NCI-H146 treated with DMSO at 0.1 percent for 48 hours (cell line): Measurements from ENCODE around the gene PREX1.
"Not testable (repeated sequence)": the region's sequence is repeated elsewhere in the genome, so short reads cannot be mapped to it uniquely, and the experiment has no call there.

Source experiments
- DNase-seq: peaks from one replicate; lab custom pipeline; 2025; ENCODE audit not compliant: unreplicated experiment; lab: John Stamatoyannopoulos, UW

PREX1 gene

GRCh38 chr20:48812600-48813445, 15.0 kb downstream of the PREX1 start:
- no peak for DNase-seq

GRCh38 chr20:48812114-48812513, 15.7 kb downstream of the PREX1 start:
- not testable (repeated sequence) for DNase-seq

GRCh38 chr20:48809673-48810072, 18.1 kb downstream of the PREX1 start:
- no peak for DNase-seq

GRCh38 chr20:48808382-48809034, 19.3 kb downstream of the PREX1 start:
- DNase-seq: no peak

GRCh38 chr20:48807586-48808381, 20.0 kb downstream of the PREX1 start:
- DNase-seq: no peak

- no peak for DNase-seq
Measured at GRCh38 chr20:48807051-48807450, 20.7 kb downstream of the PREX1 start.

GRCh38 chr20:48805716-48806115, 22.1 kb downstream of the PREX1 start:
- no peak for DNase-seq

GRCh38 chr20:48805286-48805685, 22.5 kb downstream of the PREX1 start:
- DNase-seq: no peak

GRCh38 chr20:48804300-48804980, 23.4 kb downstream of the PREX1 start:
- no peak for DNase-seq

GRCh38 chr20:48803176-48804053, 24.4 kb downstream of the PREX1 start:
- no peak for DNase-seq

- DNase-seq: no peak
Measured at GRCh38 chr20:48802647-48803046, 25.2 kb downstream of the PREX1 start.

GRCh38 chr20:48802216-48802615, 25.6 kb downstream of the PREX1 start:
- no peak for DNase-seq

- no peak for DNase-seq
Measured at GRCh38 chr20:48801197-48801596, 26.6 kb downstream of the PREX1 start.

GRCh38 chr20:48800177-48800576, 27.6 kb downstream of the PREX1 start:
- no peak for DNase-seq

GRCh38 chr20:48799328-48800105, 28.3 kb downstream of the PREX1 start:
- DNase-seq: no peak

- no peak for DNase-seq
Measured at GRCh38 chr20:48797850-48798747, 29.7 kb downstream of the PREX1 start.

GRCh38 chr20:48797275-48797825, 30.4 kb downstream of the PREX1 start:
- no peak for DNase-seq

- DNase-seq: no peak
Measured at GRCh38 chr20:48795732-48796131, 32.1 kb downstream of the PREX1 start.
